ENCODE measurements around the gene HMX2.

HMX2 gene

DNA sequence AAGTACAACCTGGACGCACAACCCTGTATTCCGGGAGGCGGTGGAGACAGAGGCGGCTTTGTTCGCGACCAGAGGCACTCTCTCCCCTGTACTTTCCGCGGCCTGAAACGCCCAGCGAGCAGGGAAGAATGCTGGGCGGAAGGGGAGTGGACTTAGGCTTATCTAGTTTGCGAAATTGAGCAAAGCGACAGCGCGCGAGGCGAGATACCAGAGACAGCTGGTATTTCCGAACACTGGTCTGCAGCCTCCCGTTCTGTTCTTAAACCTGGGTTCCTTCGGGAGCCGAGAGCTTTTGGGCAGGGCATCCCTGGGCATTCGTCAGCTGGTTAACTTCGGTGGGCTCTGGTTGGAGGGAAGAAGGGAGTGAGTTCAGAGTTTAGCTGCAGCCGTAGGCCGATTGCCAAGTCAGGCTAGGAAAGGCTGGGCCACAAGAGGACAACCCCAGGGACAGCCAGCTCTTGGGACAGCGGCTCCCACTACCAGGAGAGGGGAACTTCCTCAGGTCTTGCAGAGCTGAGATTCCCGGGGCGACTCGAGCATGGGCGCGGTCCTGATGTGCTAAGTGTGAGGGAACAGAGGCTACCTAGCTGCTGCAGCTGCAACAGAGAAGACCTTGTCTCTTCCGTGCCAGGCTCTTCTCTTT lies 8.3 kb upstream of the HMX2 start:
- no peak for DNase-seq

DNA sequence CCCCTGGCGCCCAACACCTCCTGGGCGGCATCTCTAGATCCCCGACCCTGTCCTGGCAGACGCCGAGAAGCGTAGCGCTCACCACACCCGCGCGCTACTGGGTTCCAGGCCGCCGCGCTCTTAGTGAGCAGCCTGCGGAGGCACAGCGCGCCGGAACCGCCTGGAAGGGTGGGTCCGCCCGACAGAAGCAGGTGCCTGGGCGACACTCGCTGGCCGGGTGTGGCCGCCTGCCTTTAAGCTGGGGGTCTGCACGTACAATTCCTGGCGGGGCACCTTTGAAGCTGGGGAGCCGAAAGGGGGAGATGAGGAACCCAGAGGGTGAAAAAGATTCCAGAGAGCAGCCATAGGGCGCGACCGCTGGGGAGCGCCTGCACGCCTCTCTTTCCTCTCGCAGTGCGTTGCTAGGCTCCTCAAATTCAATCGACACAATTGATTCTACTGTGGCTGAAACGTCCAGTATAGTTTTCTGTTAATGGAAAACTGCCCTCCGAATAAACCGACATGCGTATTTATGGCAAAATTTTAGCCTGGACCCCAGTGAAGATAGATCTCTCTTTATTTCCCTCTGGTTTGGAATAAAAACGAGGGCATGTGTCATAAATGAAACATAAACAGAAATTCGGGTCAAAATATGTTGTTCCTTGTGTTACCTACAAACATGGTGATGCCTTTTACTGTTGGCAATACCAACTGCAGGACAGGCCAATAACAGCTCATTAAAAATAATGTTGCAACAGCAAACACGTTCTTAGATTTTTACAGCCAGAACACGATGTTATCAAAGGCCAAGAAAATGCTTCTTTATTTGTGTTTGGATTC lies 7.6 kb upstream of the HMX2 start:
- no peak for DNase-seq

DNA sequence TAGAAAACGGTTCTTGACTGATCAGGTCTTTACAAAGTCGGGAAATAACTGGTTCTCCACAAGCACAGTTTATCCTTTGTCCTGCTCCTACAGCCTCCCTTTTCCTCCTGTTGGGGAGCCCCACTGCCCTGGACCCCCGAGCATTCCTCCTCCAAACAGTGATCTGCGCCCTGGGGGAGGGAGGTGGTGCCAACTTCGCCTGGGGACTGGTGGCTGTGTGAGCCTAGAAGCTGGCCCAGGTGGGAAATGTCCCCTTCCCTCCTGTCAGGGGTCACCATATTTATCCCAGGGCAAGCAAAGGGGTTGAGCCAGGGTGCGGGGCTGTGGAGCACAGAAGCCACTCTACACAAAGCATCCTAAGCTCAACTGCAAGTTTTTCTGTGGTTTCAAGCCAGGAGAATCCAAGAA lies 6.9 kb upstream of the HMX2 start:
- no peak for DNase-seq

DNA sequence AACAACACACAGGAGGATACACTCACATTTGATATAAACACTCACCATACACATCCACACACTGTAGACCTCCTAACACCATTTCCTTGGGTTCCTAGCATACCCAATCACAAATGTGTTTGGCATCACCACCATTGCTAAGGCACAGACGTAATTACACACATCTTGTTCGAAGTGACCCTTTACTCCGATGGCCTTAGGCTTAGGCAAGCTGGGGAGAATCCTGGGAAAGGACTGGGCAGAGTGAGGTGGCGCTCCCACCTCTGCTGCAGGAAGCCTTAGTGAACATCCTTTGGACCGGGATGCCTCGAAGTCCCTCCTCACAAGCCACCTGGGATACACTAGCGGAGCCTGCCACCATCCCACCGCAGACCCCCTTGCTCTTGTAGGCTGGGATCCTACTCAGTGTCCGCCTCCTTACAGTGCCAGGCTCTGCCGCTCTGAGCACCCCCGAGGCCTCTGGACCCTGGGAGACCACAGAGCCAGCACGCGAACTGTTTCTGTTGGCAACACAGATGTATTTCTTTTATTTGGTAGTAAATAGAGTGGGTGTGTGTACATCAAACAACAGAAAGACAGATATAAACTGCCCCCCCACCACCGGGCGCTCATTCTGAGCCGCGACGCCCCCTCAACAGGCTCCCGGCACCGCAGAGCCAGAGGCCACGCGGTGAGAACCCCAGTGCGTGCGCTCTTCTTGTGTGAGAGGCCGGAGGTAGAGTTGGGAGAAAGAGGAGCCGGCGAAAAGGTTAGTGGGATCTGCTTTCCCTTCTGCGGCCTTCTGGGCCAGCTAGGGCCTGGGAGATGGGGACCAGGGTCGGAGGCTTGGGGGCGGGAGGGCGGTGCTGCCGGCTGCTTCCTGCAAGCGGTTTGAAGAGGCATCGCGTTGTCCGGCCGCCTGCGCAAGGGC lies 5.9 kb upstream of the HMX2 start:
- DNase-seq: no peak

DNA sequence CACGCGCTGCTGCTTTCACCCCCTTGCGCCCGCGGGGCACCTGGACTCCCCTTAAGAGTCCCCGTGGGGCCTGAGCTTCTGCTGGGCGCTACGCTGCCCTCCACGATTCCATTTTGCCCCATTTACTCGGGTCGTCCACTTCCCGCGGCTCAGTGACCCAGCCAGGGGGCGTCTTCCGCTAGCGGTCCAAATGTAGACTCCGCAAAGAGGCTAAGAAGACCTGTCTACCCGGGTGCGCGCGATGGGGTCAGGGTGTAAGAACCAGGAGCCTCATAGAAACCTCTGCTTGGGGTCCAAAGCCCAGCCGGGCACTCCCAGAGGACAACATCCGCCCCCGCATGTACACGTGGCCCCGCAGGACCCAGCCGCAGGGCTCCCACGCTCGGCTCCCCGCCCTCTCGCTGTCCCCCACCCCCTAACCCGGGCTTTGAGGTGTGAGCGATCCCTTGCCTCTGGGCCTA lies 5.2 kb upstream of the HMX2 start:
- no peak for DNase-seq

DNA sequence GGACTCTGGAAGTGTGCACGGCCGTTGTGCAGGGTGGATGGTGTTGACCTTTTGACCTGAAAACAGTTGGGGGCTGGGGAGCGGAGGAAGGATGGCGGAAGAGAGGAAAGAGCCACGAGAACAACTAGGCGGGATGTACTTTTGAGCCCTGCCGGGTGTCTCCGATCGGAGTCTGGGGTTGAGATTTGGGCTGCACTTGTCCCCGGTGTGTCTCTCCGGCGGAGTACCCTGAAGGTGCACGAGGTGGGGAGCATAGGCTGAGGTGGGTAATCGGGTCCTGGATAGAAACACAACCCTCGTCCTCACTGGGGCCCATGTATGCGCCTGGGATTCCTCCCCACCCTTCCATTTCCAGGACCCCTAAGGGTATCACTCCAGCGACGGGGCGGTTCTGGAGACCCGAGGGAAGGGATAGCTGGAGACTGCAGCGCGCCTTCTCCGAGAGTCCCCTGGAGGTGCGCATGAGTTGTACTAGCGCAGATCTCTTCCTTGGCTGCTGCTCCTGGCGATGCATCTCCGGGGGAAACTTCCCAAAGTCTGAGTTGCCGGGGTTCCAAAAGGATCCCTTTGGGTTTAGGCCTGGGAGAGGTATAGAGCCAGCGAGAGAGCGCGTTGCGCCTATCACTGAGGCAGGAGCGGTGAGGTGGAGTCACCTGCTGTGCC lies 4.6 kb upstream of the HMX2 start:
- DNase-seq: no peak

DNA sequence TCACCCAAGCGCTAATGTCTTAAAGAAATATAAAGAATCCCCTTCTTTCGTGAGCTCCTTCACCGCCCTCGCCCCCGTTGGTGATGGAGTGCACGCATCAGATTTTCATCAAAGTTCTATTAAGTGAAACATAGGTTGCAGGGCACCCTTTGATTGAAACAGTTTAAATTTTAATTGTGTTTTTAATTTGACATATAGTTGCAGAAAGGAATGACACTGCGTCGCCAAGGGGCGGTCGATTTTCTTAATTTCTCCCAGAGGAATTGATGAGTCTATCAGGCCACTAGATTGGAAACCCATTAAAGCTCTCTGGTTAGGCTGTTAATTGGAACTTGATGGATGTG lies 4.1 kb upstream of the HMX2 start:
- DNase-seq: no peak

DNA sequence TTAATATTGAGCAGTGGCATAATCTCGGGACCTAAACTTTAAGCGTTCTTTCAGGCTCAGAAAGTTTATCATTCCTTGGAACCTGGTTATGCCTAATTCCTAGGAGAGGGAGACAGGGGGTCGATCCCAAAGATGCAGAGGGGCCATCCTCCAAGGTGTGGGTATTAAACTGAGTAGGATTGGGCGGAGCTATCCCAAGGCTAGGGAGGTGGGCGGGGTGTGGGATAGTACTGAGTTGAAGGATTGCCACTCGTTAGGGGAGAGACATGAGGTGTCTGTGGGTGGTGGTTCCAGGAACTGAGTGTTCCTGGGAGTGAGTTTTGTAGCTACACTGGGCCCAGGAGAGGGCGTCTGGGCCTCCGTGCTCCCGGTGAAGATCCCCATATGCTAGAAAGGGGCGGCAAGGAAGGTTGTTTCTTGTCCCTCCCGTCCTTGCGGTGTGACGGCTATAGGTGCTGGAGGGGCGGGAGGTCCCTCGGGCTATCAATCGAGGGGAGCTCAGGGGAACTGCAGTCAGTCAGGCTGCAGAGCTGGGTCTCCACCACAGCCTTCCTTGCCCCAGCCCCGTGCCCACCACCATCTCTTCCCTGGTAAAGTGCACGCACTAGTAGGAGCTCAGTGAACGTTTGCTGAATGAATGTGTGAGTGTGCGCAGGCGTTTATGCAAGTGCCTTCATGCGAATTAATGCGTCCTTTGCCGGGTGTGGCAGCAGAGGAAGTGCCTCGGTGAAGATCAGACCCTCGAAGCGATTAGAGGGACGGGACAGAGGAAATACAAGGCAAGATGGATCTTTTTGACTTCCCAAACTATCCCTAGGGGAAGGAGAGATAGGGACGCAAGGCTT lies 3.0 kb upstream of the HMX2 start:
- DNase-seq: no peak

DNA sequence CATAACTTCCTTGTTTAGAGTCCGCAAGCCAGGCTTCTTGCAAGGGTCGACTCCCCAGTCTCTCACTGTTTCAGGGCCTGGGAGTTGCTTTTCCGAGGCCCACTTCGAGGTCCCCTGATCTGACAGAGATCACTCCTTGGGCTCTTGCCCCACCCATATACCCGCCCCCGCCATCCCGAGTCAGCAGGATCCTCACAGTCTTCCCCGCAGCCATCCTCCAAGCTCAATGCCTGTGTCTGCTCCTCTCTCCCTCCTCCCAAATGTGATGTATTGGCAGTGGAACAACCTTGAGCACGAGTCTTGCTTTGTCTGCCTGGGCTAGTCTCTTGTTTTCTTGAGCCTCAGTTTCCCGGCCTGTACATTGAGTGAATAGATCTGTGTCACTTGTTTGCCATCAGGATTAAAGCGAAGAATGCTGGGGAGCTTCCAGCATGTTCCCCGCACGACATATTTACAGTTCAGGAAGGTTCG lies 2.4 kb upstream of the HMX2 start:
- DNase-seq: no peak

DNA sequence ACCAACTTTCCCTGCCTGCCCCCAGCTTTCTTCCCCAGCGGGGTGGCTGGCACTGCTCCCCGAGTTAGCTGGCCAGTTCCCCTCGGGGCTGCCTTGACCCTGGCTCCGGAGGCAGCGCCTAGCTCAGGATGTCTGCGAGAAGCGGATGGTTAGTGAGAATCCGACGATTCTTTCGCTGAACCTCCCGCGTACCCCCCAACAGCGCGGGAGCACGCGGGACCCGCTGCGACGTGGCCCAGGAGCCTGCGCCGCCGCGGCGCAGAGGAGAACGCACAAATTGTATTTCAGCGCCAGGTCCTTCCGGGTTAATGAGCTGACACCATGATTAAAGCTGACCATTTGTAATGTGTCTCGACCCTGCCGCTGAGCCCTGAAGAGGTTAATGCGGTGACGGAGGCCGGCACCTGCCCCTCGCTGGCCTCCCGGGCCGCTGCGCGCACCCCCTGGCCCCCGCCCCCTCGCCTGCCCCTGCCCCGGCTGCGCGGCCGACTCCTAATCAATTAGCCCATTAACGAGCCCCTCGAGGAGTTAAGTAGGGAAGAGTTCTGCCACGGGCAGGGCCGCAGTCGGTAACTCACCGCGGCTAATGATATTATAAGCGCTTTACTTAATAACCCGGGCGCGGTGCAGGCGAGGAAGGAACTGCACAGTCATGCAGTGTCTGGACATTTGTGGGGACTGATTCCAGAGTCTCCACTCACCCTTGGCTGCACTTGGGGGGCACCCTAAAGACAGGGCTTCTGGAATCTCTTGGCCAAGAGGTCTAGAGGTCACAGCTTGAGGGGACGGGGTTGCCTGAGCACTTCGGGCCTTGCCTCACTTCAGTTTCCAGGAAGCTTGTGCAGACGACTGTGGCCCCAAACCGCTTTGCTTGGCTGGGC lies 1.7 kb upstream of the HMX2 start:
- DNase-seq: no peak

DNA sequence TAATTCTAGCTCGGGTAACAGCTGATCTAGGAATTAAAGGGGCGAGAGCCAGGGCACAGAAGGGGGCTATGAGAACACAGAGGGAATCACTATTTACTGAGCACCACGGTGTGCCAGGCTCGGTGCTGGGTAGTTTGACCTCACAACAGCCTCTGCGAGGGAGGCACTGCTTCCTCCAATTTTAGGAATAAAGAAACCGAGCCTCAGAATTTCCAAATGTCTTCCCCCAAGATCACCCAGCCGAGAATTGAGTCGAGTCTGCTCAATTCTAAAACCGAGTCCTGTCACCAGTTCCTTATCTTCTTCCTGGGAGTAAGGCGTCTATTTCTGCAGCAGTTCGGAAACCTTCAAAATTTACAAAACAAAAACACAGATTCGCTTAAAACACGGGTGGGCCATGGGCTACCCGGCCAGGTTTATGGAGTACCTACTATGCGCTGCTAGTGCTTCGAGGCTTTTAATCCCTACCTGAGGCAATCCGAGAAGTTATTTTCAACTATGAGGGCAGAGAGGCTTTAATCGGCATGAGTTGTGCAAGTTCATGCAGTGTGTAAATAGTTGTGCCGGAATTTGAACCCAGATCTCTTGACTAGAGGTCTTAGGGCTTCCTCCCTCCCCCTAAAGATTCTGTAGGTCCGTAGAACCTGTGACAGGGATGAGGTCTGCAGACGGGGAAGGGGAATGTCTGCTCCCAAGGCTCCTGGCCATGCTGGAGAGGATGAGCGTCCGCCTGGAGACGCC lies 872 bp upstream of the HMX2 start:
- DNase-seq: no peak

DNA sequence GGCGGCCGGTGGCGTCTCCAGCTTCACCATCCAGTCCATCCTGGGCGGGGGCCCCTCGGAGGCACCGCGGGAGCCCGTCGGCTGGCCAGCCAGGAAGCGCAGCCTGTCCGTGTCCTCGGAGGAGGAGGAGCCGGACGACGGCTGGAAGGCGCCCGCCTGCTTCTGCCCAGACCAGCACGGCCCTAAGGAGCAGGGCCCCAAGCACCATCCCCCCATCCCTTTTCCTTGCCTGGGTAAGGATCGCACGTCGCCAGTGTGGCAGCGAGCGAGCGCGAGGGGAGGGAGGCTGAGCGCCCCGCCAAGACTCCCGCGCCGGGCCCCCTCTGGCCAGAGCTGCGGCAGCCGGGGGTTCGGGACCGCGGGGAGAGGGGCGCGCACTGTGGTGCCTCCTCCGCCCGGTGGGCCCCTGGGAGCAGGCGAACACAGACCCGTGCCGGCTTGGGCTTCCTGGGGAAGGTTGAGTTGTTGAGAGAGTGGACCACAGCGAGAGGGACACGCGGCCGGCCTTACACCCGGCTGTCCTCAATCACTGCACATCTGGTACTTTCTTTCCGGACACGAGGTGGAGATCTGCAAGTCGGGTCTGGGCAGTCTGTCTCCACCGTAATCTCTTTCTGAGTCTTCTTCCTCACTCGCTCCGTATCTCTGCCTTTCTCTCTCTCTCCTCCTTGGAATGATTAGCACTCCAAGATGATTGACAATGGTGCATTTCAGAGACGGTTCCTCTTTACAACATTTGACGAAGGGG lies 652 bp downstream of the HMX2 start:
- DNase-seq: no peak

DNA sequence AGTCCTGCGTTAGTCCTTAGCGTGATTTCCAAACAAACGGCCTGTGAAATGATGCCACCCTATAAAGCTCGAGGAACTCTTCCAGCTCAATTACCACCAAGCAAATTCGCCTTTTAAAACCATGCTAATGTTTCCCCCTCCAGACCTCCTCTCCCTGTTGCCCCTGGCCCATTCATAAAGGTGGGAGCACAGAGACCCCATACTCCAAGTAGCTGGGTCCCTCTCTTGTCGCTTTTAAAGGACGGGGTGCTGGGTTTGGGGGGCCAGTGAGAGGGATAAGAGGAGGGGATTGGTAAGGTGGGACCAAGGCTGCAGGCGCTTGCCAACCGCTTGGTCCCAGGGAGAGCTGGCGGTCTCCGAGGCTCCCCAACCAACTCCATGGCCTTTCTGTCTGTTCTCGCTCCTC lies 1.2 kb downstream of the HMX2 start:
- DNase-seq: no peak

DNA sequence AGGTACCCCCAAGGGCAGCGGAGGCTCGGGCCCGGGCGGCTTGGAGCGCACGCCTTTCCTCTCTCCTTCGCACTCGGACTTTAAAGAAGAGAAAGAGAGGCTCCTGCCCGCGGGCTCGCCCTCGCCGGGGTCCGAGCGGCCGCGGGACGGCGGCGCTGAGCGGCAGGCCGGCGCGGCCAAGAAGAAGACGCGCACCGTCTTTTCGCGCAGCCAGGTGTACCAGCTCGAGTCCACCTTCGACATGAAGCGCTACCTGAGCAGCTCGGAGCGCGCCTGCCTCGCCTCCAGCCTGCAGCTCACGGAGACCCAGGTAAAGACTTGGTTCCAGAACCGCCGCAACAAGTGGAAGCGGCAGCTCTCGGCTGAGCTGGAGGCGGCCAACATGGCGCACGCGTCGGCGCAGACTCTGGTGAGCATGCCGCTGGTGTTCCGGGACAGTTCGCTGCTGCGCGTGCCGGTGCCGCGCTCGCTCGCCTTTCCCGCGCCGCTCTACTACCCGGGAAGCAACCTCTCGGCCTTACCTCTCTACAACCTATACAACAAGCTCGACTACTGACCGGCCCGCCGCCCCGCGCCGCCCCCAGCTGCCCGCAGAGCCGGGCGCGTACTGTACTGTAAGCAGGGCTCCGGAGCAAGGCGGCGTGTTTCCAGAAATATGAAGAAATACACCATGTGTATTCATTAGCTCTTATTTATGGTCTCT lies 1.8 kb downstream of the HMX2 start:
- DNase-seq: no peak

DNA sequence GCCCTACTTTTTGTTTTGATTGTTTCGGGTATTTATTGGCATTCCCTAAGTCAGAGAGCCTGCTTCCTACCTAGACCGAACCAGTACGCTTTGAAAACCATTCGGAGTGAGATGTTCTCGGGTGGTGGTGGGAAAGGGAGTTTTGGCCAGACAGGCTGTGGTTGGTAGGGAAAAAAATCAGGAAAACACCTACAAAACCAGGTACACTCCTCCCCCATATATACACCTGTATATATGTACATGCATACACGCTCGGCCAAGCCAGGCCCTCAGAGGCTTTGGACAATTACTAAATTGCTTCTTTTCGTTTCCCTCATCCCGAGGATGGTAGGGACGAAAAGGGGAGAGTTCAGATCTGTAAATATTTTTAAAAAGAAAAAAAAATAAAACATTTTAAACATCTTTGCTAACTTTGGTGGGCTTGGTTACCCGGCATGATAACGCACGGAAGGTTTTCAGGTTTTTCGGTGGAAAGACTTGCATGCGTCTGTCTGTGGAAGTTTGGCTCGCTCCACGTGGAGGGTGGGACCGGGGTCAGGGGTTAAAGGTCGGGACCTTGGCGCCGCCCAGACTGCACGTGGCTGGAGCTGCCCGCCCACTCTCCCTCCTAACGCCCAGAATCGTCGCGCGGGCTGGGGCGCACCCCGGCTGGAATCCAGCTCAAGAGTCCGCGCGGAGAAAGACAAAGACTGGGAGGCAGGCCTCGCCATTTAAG lies 2.5 kb downstream of the HMX2 start:
- no peak for DNase-seq

DNA sequence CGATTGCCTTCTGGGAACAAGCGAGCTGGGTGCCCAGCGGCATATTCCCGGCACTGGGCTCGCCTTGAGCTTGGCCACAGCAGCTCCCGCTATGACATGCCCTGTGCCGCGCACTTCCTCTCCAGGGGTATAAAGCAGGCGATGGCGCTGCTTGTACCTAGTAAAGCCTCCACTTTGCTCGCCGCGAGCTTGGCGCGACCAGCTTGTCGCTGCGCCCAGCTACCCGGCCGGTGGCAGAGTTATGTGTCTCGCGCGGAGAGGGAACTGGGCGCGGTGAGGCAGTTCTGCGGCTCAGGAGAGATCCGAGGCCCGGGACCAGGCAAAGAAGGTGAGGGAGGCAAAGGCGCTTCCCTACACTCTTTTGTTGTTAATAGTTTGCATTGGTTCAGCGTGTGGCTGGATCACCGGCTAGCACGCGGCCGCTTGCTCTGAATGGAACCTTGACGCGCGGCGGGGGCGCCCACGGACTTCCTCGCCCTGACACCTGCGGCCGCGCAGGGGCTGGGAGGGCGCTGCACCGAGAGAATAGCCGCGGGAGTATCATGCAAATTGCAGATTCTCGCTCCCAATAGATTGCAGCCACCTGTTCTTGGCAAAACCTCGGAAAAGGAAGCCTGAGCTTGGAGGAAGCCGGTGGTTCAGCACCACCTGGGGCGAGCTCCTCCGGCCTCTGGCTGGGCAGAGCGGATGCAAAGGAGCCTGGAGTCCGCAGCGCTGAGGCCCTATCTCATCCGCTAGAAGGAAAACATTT lies 3.2 kb downstream of the HMX2 start:
- DNase-seq: no peak

DNA sequence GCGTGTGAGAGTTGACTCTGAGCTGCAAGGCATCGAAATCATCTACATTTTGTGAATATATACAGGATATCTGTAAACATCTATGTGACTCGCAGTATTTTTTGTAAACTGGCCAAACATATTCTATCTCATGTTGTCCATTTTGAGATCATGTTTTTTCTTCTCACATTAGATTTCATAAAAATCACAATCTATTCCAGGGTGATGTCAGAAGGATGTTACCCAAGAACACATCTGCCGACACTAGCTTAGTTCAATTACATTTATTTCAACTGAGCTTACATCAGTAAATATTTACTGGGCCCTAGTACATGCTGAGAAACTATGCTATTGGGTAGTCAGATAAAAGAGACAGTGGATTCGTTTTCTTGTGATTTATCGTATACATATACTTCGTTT lies 3.8 kb downstream of the HMX2 start:
- DNase-seq: no peak
